ENCODE data around the gene CREBZF.
"Not testable (repeated sequence)": the region's sequence is repeated elsewhere in the genome, so short reads cannot be mapped to it uniquely, and the experiment has no call there.

Gene CREBZF

DNA sequence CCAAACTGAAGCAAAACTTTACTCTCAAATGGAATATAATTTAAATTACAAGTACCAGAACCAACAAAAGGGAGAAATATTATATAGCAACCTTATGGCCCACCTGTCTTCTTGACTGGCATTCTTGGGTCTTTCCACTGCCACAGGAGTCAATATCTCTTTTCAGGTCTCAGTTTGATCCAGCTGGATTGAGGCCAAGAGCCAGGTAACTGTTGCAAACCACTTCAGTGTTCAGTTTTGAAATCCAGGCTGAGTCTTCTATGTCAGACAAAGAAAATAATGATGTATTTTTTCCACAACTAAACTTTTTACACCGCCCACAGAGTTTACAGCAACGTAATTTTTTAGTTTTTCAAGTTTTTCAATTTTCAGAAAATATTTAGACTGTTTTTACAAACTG, 38.4 kb downstream of the CREBZF start:
- no peak for DNase-seq (ENCODE audit: low read depth)

- no peak for DNase-seq (ENCODE audit: low read depth)
These were observed 44.7 kb downstream of the CREBZF start for GRCh38 chr11:85620256-85620655.

DNA sequence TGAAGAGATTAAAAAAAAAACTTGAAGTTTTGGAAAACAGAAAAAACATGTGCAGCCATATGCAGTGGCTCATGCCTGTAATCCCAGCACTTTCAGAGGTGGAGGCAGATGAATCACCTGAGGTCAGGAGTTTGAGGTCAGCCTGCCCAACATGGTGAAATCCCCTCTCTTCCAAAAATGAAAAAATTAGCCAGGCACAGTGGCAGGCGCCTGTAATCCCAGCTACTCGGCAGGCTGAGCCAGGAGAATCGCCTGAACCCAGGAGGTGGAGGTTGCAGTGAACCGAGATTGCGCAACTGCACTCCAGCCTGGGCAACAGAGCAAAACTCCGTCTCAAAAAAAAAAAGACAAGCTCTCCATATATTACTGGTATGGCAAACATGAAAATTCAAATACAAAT, 45.4 kb downstream of the CREBZF start:
- no peak for DNase-seq (ENCODE audit: low read depth)

DNA sequence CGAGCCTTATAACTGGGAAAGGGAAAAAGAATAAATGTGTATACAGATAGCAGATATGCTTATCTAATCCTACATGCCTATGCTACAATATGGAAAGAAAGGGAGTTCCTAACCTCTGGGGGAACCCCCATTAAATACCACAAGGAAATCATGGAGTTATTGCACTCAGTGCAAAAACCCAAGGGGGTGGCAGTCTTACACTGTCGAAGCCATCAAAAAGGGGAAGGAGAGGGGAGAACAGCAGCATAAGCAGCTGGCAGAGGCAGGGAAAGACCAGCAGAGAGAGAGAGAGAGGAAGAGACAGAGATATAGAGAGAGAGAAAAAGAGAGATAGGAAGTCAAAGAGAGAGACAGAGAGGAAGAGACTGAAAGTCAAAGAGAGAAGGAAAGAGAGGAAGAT, 53.3 kb downstream of the CREBZF start:
- not testable (repeated sequence) for DNase-seq (ENCODE audit: low read depth)
